Retina (tissue), 1 donor: ENCODE results near the gene RBM47.
"Not testable (repeated sequence)": the region's sequence is repeated elsewhere in the genome, so short reads cannot be mapped to it uniquely, and the experiment has no call there.

Experiments used
- DNase-seq: peaks from one replicate; pipeline ENCODE4 v3.0.0-alpha.2; 2016

Gene RBM47

DNA sequence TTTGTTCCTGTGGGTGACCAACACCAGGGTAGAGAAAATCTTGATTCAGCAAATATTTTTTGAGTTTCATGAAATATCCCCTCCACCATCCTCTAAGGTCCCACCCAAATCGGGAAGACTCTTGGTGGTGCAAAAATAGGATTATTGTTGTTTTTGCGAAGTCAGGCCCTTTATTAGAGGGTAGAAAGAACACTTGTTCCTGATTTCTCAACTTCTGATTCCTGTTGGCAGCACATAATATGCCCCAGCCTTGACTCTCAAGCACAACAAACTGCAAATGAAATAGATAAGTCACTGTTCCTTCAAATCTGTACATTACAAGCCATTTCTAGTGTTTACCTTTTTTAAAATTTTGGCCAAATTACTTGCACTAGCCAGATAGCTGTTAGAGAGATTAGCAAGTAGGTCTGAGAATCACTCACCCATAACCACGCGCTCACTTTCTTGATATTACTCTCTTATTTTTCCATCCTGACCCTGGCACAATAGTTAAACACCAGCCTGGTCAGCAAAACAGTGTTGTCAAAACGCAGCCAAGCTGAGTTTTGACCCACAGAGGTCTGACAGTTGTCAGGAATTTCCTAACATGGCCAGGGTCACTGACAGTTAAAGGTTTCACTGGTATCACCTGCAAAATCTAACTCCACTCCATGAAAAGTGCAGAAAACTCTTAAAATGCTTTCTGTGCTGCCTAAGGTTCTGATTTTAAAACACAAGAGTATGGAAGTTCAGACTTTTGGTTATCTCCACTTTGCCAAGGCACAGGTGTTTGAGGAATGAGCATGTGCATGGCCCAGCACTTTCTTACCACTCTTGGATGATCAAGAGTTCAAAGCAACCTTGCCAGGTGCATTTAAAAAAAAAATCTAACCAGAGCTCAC, 69.8 kb downstream of the RBM47 start:
- DNase-seq, result no peak

GRCh38 chr4:40557736-40558135, 71.9 kb downstream of the RBM47 start:
- DNase-seq, result no peak

DNA sequence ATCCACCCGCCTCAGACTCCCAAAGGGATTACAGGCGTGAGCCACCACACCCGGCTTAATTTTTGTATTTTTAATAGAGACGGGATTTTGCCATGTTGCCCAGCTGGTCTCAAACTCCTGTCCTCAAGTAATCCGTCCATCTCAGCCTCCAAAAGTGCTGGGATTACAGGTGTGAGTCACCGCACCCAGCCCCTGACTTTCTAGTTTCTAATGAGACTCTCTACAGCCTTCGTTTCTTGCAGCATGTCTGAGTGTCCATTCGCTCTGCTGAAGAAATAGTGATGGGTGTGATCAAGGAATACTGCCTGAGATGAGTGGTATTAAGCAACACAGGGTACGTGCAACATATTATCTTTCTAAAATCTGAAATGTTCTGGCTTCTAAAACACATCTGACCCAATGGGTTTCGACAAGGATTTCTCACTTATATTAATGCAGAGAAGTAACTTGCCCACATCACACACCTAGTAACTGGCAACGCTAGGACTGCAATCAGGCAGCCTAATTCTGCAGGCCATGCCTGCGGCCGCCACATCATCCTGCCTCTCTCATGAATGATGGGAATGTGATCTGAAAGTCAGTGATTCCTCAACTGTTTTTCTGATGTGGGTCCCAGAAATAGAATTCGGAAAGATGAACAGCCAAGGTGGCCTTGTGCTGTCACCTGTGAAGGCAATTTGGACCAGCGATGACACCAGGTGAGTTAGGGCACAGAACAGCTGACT, 74.3 kb downstream of the RBM47 start:
- DNase-seq, result no peak

DNA sequence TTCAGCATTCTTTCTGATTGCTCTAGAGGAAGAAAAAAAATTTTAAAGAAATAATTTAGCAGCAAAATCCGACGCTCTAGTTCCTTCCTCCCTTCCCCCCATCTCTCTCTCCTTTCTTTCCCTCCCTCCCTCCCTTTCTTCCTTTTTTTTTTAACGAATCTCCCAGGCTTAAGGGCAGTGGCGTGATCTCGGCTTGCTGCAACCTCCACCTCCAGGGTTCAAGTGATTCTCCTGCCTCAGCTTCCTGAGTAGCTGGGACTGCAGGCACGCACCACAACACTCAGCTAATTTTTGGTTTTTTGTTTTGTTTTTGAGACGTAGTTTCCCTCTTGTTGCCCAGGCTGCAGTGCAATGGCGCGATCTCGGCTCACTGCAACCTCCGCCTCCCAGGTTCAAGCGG, 75.0 kb downstream of the RBM47 start:
- DNase-seq, result not testable (repeated sequence)

- no peak for DNase-seq
Observed at GRCh38 chr4:40553995-40554394, 75.7 kb downstream of the RBM47 start.

GRCh38 chr4:40552536-40552935, 77.1 kb downstream of the RBM47 start:
- no peak for DNase-seq

DNA sequence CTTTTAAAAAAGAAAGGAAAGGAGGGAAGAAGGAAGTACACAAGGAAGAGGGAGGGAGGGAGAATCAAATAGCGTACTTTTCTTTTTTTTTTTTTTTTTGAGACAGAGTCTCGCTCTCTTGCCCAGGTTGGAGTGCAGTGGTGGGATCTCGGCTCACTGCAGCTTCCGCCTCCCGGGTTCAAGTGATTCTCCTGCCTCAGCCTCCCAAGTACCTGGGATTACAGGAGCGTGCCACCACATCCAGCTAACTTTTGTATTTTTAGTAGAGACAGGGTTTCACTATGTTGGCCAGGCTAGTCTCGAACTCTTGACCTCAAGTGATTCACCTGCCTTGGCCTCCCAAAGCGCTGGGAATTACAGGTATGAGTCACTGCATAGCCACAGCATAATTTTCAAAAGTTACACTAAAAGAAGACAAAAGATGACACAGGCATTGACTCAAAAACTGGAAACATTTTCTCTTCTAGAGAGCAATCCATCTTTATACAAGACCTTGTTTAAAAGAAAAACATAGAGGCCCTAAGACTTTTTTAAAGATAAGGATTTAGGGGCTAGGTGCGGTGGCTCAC, 78.0 kb downstream of the RBM47 start:
- DNase-seq, result not testable (repeated sequence)

GRCh38 chr4:40550948-40551462, 78.7 kb downstream of the RBM47 start:
- DNase-seq, result no peak

DNA sequence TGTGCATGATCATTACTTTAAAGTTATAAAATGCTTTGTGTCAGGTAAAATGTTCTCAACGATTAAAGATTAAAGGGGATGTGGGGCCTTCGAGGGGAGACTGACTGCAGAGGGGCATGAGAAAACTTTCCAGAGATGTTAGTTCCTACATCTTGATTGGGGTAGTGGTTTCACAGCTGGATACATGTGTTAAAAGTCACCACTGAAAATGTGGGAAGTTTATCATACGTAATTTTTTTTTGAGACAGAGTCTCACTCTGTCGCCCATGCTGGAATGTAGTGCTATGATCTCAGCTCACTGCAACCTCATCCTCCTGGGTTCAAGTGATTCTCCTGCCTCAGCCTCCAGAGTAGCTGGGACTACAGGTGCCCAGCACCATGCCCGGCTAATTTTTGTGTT, 79.5 kb downstream of the RBM47 start:
- DNase-seq, result no peak

DNA sequence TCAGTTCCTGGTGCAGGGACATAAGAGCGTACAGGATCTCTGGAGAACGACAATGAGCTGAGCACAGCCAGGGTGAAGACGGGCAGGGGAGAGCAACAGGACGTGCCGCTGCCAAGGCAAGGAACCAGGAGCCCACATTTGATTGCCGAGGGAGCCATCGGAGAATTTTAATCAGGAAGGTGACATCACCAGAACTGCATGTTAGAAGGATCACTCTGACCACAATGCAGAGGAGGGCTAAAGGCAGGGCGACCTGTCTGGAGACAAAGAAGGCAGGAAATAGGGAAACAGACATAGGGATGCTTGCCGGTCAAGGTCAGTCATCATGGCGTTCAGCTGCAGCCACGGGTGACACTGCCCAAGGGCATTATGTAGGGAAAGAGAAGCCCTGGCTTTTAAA, 81.4 kb downstream of the RBM47 start:
- DNase-seq, result no peak

GRCh38 chr4:40547789-40548132, 81.9 kb downstream of the RBM47 start:
- no peak for DNase-seq

DNA sequence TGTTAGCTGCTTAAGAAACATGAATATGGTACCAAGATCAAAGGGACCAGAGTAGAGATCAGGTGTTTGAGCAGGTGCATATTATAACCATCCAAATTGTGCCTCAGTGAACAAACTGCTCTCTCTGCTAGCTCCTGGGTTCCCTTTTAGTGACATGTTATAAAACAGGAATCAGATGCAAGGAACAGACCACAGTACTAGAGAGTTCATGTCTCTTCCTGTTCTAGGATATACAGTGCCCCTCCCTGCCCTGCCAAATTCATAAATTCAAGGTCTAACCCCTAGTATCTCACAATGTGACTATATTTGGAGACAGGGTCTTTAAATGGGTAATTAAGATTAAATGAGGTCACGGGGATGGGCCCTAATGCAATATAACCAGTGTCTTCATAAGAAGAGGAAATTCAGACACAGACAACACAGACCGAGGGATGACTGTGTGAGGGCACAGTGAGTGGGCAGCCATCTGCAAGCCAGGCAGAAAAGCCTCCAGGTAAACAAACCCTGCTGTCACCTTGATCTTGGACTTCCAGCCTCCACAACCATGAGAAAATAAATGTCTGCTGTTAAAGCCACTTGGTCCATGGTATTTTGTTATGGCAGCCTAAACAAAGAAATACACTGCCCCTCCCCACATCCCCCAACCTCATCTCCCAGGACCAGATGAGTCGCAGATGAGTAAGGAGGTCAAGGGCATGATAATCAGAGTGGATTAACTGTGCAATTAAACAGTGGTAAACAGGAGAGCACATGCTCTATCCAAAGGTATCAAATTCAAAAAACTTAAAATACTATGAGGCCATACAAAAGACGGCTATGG, 82.5 kb downstream of the RBM47 start:
- DNase-seq, result no peak

GRCh38 chr4:40546506-40546905, 83.2 kb downstream of the RBM47 start:
- no peak for DNase-seq

DNA sequence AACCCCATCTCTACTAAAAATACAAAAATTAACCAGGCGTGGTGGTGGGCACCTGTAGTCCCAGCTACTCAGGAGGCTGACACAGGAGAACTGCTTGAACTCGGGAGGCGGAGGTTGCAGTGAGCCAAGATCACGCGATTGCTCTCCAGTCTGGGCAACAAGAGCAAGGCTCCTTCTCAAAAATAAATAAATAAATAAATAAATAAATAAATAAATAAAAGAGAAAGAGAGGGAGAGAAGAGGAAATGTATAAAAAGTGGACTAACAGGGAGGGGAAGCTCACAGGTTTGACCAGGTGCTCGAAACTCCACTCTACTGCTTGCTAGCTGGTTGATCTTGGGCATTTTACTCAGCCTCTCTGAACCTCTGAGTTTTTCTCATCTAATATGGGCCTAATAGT, 84.2 kb downstream of the RBM47 start:
- DNase-seq, result not testable (repeated sequence)

DNA sequence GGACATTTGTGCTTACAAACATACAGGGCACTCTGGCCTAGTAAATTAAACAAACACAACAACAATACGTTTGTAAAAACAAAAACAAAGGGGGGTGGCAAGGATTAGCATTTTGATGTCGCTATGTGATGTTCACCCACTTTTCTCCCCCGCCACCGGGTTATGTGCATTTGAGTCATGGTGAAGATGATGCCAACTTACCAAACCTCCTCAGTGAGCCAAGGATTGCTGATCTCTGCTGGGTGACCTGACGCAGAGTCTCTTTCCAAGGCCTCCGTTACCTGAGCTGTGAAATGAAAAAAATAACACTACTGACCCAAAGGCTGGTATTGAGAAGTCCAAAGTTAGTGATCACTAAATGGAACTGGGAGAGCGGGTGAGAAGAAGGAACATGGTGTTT, 85.4 kb downstream of the RBM47 start:
- DNase-seq, result no peak

GRCh38 chr4:40540800-40541199, 88.9 kb downstream of the RBM47 start:
- no peak for DNase-seq

GRCh38 chr4:40536032-40536431, 93.6 kb downstream of the RBM47 start:
- DNase-seq, result no peak

DNA sequence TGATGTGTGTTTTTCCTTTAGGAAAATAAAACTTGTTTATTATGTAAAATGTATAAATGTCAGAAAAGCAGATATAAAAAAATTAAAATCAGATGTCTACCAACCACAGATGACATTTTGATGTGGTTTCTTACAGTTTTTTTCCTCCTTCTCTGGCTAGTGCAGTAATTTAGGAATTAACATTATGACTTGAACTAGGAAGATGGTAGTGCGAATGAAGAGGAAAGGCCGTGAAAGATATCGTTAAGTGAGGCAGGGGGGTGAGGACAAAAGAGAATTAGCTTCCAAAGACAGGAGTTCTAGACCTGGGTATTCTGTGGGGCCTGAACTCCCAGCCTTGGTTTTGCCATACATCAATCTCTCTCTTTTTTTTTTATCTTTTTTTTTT, 98.0 kb downstream of the RBM47 start:
- no peak for DNase-seq

DNA sequence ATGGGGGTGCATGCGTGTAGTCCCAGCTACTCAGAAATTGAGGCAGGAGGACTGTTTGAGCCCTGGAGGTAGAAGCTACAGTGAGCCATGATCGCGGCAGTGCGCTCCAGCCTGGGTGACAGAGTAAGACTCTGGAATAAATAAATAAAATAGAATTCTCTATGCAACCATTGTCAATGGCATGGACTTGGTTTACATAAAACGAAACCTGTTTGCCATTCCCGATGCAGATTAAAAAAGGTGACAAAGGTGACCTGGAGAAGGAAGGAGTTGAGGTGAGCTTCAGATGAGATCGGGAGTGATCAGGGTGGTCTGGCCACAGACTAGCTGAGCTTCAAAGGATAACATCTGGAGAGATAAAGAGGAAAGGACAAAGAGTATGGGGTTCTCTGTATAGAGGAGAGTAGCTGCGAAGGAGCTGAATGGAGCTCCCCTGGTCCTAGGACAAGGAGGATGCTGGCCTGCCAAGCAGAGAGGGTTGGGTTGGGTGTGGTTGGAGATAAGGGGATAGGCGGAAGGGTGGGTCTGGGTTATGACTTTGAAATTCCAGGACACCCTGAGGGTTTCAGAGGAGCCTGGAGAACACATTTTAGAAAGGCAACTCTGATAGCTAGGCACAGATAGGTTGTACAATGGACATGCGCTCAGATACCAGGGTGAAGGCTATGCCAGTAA, 98.6 kb downstream of the RBM47 start:
- no peak for DNase-seq

DNA sequence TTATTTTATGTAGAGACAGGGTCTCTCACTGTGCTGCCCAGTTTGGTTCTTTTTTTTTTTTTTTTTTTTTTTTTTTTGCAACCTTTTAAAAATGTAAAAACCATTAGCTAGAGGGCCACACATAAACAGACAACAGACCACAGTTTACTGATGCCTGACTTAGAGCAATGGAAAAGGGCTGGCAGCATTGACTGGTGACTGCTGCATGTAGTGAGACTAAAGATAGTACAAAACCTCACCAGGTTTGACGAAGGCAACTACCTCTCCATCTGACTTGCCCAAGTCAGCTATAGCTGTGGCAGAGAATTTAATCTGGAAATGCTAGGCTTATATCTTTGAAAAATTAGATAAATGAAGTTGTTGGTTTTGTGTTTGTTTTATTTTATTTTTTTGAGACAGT, 102.9 kb downstream of the RBM47 start:
- no peak for DNase-seq

DNA sequence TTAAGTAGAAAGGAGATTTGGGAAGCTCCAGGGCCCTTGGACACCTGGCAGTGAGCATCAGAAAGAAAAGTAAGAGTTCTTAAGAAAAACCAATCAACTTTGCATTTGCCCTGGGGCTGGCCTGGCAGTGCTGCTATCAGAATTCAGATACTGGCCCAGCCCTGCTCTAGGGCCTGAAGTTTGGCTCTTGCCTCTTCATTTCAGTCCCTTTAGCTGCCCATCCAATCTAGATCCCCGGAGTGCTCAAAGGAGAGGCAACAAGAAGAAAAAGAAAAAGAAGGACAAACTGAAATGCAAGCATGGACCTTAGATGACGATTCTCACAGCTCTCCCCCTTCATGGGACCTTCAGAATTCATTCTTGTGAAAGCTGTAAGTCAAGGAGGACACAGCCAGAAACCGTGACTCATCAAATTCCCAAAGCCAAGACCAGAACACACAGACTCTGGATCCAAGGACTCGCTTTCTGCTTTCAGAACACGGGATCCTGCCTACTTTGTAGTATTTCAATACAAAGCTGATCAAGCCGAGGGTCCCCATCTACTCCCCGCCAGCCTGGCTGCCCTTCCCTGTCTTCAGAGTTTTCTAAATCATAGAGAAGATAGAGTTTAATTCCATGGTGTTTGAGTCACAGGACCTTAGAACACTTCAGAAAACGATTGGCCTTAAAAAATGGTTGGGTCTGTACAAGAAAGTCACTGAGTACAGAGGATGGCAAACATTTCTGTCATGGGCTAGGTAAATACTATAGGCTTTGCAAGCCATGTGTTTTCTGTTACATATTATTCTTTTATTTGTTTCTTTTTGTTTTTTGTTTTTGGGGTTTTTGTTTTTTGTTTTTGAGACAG, 103.7 kb downstream of the RBM47 start:
- no peak for DNase-seq
